Body of pancreas (tissue), 4 donors: ENCODE data around the gene FRAS1. TPM values are rescaled to one million over a fixed set of nuclear protein-coding genes. Genes with fewer than 3 reads are reported as not detected.

Experiments used
- ATAC-seq: fragments of 150-250 bp; one replicate; pipeline ENCODE4 v1.9.1; 2016
- DNase-seq, 4 donors: peaks; one replicate each; pipeline ENCODE4 v3.0.0-alpha.2; 2019
- H3K27ac ChIP-seq, 4 donors: fragments of 200-600 bp; sonication (generic); 1 replicate in 3 of 4; 2 replicates in 1 of 4; pipeline versions ENCODE4 v1.5.1 to v1.6.1; 2016 to 2019; ENCODE audit warnings: mild to moderate bottlenecking in 1 of 4, mixed read lengths in 1 of 4, moderate library complexity in 1 of 4
- H3K27me3 ChIP-seq, 2 donors: fragments of 200-600 bp; sonication (generic); one replicate each; pipeline ENCODE4 v1.6.0; 2016; ENCODE audit warnings: mild to moderate bottlenecking in 1 of 2
- H3K36me3 ChIP-seq, 2 donors: fragments of 200-600 bp; sonication (generic); replicated peaks in 1 of 2; 2 replicates each; pipeline ENCODE4 v1.5.1; 2016; ENCODE audit warnings: low read depth in 2 of 2; ENCODE audit not compliant: insufficient read depth in 1 of 2
- H3K4me1 ChIP-seq: fragments of 200-600 bp; sonication (generic); one replicate; pipeline ENCODE4 v1.6.0; 2016
- H3K4me3 ChIP-seq, 2 donors: fragments of 200-600 bp; sonication (generic); 1 replicate in 1 of 2; 2 replicates in 1 of 2; pipeline ENCODE4 v1.5.1; 2016 to 2019
- H3K9me3 ChIP-seq, 3 donors: fragments of 200-600 bp; sonication (generic); 1 replicate in 2 of 3; 2 replicates in 1 of 3; pipeline ENCODE4 v1.5.1; 2016
- POLR2A ChIP-seq, 3 donors: fragments of 450-650 bp; IDR thresholded peaks; one replicate each; pipeline ENCODE4 v1.6.1; 2016; ENCODE audit warnings: antibody characterized with exemption in 3 of 3, mild to moderate bottlenecking in 2 of 3
- WGBS, 2 donors: methylation state at CpG; one replicate each; pipeline ENCODE4 v1.1.5; 2017; 5-methylcytosine and 5-hydroxymethylcytosine counted together
- intact Hi-C: fragments of 100-400 bp; cut with DNase I; formaldehyde crosslinking; loops from one replicate; pipeline ENCODE4 v1.15.1; 2023
- small RNA-seq: library from RNA; depleted of rRNA; stranded (forward); fragments of <200 nt; gene quantifications from one replicate; pipeline ENCODE3, GENCODE V24; 2016
- total RNA-seq, 2 donors: library from RNA; depleted of rRNA; stranded (reverse); fragments of >200 nt; gene quantifications; one replicate each; pipeline ENCODE4 v1.1.0, GENCODE V29; 2016
- TF ChIP-seq, protein P1 (sequence below), 7 experiments: fragments of 450-650 bp in 4 of 7; fragments of 200-600 bp in 3 of 7; sonication (generic) in 3 of 7; IDR thresholded peaks; one replicate each; pipeline ENCODE4 v1.5.1; 2016 to 2019; ENCODE audit warnings: antibody characterized with exemption in 7 of 7

Gene FRAS1
- total RNA-seq, 2 donors from 2014 or later = 22.6 to 24.4 TPM

DNA sequence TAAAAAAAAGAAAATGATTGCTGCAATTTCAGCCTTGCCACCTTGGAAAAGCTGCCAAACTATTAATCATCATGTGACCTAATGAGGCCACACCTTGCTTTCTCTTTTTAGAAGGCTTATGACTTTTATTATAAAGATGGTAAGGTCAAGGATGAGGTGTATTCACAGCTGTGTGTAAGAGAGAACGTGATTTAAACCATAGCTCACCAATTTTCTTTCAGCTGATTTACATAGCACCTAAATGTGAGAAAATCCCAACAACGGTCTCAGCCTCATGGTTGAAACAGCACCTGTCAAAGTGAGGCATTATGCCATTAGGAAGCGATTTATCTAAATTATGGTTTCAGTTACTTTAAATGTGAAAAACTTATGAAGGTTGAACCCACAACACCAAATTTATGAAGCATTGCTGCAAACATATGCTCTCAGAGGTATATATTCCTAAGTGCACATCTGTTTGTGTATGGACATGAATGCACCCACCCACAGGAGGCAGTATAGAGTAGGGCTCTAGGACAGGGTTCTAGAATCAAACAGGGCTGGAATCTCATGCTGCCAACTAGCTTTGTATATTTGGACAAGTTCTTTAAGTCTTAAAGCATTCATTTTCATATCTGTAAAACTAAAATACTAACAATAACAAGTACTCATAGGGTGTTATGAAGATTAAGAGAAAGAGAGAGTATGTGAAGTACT is 535.1 kb downstream of the FRAS1 start:
- peaks cover 14% of the 10 kb centered on the region for H3K4me1 ChIP-seq
- H3K27me3 ChIP-seq = no peaks in the 10 kb centered on the region
- H3K36me3 ChIP-seq = no peaks in the 10 kb centered on the region
- H3K4me3 ChIP-seq = no peak overlapping the region
- DNase-seq (no peak), ATAC-seq (no peak)
- intact Hi-C loops = no loop called here
- 47 to 58% methylated on average over 3 of the region's 3 CpGs for WGBS, 2 donors
- no peaks in the 10 kb centered on the region for H3K9me3 ChIP-seq
- H3K27ac ChIP-seq = no peak overlapping the region
- TF ChIP-seq POLR2A (IDR thresholded peaks at IDR 0.05) = no peak
- TF ChIP-seq, protein P1, sequence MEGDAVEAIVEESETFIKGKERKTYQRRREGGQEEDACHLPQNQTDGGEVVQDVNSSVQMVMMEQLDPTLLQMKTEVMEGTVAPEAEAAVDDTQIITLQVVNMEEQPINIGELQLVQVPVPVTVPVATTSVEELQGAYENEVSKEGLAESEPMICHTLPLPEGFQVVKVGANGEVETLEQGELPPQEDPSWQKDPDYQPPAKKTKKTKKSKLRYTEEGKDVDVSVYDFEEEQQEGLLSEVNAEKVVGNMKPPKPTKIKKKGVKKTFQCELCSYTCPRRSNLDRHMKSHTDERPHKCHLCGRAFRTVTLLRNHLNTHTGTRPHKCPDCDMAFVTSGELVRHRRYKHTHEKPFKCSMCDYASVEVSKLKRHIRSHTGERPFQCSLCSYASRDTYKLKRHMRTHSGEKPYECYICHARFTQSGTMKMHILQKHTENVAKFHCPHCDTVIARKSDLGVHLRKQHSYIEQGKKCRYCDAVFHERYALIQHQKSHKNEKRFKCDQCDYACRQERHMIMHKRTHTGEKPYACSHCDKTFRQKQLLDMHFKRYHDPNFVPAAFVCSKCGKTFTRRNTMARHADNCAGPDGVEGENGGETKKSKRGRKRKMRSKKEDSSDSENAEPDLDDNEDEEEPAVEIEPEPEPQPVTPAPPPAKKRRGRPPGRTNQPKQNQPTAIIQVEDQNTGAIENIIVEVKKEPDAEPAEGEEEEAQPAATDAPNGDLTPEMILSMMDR (IDR thresholded peaks at IDR 0.05) = peak in 1 of 7 experiments; percentile 8

Small RNAs within 50 kb of the gene (small RNA-seq; reads per million reads assigned to genes)
- gene AC114801.3 = not detected

Other genes with a start within 250 kb of the FRAS1 start
- gene CNOT6L, start 238.0 kb upstream of the FRAS1 start, total RNA-seq = 10 to 100 TPM; 17.5 to 19.2 TPM
- 10 to 100 TPM; 12.2 to 23.4 TPM for gene MRPL1, start 194.5 kb upstream of the FRAS1 start, total RNA-seq